ENCODE results near the gene C2CD2L.
"Not testable (repeated sequence)": the region's sequence is repeated elsewhere in the genome, so short reads cannot be mapped to it uniquely, and the experiment has no call there.

C2CD2L gene

DNA sequence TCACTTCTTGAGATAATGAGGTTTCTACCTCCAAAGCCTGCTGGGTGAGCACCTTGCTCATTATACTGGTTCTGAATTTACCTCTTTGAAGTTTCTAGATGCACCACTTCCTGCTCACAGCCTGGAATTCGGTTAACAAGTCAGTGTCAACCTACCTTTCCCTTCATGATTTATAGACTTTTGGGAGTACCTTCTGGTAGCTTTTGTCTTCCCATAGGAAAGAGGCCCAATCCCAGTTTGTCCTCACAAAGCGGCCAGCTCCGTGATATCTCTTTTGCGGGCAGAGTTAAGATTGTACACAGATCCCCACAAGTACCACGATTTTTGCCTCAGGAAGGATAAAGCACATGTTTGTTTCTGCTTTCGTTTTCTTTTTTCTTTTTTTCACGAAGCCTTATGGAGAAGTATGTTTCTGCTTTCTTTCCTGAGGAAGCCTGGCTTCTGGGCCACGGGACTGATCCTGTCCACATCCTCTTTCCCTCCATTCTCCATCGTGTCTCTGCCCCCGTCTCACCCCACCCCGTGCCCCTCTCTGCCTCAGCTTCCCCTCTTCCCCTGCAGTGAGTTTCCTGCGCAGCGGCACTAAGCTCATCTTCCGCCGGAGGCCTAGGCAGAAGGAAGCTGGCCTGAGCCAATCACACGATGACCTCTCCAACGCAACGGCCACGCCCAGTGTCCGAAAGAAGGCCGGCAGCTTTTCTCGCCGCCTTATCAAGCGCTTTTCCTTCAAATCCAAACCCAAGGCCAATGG, 8.5 kb downstream of the C2CD2L start:
- DNase-seq (ENCODE audit: low spot score), result no peak

DNA sequence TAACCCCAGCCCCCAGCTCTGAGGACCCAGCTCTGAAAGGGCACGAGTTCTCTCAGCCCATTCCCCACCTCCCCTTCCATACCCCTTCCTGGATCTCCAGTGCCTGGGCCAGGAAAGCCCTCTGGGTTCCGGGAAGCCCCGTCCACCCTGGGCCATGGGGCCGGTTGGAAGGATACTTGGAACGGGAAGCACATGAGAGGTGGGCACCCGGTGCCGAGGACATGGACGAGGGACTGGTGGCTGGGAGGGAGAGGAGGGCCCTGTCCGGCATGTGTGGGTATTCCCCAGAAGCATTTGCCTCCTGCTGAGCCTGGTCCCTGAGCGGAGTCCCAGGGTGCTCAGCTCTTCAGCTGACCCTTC, 9.1 kb downstream of the C2CD2L start:
- no peak for DNase-seq (ENCODE audit: low spot score)

DNA sequence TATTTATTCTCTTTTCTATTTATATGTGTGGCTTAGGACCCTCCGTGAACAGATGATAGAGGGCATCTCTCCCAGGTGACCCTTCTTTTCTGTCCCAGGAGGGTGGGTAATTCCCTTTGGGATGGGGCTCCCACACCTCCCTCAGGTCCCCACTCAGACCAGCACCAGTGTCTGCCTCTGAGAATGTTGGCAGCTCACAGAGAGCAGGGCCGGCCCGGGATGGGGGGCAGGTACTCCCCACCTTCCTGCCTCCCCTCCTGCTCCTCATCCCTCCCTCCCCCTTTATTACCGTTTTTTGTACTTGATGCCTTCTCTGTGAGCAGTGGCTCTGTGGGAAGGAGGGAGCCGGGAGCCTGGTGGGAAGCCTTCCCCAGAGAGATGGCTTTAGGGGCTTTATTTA, 9.5 kb downstream of the C2CD2L start:
- DNase-seq (ENCODE audit: low spot score), result no peak

DNA sequence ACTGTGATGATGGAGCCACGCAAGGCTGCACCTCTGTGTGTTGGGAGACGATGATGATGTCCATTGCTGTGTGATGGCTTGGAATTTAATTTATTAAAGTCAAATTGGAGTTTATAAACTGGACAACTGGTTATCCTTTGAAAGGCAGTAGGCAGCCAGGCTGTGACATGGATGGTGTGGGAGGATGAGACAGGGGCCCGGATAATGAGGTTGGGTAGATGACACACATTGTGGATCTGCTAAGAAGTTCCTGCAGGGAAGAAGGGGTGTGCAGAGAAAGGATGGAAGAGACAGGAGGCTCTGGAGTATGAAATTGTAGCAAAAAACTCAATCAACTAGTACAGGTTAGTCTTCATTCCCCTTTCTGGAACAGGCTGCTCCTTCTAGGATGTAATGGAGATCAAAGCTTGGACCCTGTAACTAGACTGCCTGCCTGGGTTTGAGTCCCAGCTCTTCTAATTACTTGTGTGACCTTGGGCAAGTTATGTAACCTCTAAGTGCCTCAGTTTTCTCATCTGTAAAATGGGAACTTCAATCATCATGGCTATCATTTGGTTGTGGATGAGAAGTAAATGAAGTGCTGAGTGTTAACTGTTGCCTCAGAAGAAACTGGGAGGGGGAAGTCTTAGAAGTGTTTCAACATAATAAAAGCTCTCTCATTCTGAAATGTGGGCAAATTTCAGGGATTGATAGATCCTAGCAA, 10.0 kb downstream of the C2CD2L start:
- no peak for DNase-seq (ENCODE audit: low spot score)

DNA sequence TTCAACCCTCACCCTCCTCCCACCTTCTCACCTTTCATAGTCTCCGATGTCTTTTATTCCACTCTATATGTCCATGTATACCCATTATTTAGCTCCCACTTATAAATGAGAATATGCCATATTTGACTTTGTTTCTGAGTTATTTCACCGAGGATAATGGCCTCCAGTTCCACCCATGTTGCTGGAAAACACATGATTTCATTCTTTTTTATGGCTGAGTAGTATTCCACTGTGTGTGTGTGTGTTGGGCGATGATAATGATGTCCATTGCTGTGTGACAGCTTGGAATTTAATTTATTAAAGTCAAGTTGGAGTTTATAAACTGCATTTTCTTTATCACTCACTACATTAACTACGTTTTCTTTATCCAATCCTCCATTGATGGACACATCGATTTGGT, 11.1 kb downstream of the C2CD2L start:
- no peak for DNase-seq (ENCODE audit: low spot score)

DNA sequence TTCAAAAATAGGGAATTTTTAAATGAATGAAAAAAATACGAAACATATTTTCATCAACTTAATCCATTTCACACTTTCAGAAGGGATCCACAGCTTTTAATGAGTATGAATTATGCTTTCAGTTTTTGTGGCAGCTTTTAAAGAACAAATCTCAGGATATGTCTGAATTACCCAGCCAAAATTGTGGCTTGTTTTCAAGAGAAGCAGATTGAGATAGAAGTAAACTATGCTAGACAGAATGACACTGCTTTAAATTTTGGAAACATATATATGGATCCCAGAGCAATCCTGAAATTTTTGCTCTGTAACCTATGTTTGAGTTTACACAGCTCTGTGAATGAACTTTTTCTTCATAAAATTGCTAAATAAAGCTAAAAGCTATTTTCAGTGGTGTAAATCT, 11.8 kb downstream of the C2CD2L start:
- no peak for DNase-seq (ENCODE audit: low spot score)

DNA sequence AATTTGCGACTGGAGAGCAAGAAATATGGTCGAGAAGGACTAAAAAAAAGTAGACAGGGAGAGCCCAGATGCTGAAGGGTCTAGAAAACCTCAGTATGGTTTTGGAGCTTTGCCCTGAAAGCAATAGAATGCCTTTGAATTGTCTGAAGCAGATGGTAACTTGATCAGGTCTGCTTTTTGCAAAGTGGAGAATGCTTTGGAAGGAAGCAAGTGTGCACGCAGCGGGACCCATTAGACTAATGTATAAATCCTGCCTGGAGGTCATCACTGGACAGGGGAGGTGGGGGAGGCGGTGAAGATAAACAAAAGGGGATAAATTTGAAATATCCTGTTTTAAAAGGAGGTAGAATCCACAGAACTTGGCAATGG, 13.5 kb downstream of the C2CD2L start:
- no peak for DNase-seq (ENCODE audit: low spot score)

DNA sequence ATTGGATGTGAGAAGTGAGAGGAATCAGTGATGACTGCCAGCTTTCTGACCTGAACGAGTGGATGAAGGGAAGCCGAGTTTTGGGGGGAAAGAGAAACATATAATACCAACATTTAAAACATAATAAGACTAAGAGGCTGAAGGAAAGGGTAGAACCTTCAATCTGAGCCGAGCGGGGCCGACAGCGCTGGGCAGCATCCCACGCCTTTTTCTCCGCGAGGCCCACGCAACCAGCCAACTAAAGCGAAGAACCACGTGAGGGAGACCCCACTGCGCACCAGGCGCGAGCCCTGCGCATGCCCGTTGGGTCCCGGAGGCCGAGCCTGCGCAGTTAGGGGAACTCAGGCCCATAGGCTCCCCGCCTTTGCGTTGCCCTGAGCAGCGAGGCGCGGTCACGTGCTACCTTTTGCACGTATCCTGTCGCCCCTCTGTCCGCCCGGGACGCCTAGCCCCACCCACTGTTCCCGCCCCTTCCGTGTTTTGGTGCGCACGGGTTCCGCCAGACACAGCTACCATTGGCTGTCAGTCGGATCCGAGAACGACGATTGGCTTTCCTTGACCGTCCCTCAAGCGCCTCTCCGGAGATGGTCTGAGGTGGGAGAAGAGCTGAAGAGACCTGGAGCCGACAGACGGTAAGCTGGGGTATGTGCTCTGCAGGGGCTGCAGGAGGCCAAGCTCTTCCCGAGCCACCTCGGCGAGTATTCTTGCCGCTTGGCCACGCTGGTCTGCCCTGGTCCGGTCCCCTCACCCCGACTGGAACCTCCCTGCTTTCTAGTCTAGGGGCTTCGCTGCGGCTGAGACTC, 14.1 kb downstream of the C2CD2L start, which contains the start of gene HINFP:
TSS of gene HINFP (plus strand) at position 573 of the 803 bp plus-strand sequence. CDS start 5,365 bp downstream, outside the sequence.
- peak; percentile 99 for DNase-seq (ENCODE audit: low spot score)

DNA sequence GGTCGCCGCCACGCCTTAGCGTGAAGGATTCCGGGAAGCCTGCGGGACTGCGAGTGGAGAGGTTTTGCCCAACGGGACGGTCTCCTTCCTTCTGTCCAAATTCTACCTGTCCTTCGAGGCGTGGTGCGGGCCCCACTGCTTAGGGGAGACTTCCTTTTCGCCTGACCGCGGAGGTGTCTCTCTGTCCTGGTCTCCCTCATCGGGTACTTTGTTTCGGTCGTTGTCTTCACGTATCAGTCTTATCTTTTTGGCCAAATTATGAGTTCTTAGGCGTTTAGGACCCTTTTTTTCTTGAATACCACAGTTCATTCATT, 14.6 kb downstream of the C2CD2L start:
- DNase-seq (ENCODE audit: low spot score), result no peak

DNA sequence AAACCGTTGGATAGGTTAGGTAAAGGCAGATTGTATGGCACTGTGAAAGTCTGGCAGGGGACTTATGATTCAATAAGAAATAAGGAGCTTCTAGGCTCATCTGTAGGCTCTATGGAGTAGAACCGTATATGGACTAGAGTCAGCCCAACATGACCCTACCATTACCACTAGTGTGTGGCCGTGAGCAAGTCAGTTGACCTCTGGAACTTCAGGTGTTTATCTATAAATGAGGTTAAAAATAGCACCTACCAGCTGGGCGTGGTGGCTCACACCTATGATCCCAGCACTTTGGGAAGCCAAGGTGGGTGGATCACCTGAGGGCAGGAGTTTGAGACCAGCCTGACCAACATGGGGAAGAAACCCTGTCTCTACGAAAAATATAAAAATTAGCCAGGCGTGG, 18.7 kb downstream of the C2CD2L start:
- DNase-seq (ENCODE audit: low spot score), result no peak

DNA sequence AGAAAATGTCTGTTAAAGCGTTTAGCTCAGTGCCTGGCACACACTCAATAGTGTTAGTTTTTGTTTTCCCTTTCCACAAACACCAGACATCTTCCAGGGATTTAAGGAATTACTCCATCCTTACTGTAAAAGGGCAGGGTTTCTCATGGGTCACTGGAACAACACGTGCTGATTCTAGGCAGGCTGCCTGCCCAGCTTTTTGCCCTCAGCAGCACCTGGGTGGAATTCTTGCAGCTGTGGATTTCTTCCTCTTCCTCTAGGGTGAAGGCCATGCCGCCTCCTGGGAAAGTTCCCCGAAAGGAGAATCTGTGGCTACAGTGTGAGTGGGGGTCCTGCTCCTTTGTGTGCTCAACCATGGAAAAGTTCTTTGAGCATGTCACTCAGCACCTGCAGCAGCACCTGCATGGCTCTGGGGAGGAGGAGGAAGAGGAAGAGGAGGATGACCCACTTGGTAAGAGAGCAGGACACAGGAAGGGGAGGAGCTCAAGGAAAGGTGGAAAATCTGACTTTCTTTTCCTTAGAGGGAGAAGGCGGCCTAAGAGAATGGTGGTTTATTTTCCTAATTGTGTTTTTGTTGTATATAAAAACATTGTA, 19.6 kb downstream of the C2CD2L start:
- DNase-seq (ENCODE audit: low spot score), result no peak

DNA sequence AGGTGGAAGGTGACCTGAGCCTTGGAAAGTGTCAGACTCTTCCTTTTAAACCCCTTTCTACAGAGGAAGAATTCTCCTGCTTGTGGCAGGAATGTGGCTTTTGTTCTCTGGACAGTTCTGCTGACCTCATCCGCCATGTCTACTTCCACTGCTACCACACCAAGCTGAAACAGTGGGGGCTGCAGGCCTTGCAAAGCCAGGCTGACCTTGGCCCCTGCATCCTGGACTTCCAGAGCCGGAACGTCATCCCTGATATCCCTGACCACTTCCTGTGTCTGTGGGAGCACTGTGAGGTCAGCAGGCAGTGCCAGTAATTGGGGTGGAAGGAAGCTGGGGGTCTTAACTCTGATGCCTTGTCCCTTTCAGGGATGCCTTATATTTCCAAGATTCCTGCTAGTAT, 23.5 kb downstream of the C2CD2L start:
- DNase-seq (ENCODE audit: low spot score), result no peak

DNA sequence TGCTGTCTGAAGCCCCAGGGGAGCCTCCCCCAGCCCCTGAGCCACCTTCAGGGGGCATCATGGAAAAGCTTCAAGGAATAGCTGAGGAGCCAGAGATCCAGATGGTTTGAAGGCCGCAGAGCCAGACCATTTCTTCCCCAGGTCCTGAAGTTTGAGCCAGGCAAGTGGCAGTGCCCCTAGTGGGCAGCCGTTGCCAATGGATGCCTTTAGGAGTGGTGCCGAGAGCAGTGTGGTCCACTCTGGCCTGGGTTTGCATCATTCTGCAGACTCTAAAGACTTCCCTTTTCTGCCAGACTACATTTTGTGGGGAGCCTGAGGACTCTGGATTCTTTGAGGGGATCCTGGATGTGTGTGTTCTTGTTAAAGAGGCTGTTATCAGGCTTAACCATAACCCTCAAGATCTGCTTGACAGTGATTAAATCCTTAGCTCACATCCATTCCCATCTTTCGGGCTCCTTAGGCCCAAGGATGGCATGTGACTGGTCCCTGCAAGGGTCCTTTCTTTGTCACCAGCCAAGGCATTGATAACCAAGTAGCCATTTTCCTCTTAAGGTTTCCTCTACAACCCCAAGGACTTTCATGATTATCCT, 27.3 kb downstream of the C2CD2L start:
- no peak for DNase-seq (ENCODE audit: low spot score)

DNA sequence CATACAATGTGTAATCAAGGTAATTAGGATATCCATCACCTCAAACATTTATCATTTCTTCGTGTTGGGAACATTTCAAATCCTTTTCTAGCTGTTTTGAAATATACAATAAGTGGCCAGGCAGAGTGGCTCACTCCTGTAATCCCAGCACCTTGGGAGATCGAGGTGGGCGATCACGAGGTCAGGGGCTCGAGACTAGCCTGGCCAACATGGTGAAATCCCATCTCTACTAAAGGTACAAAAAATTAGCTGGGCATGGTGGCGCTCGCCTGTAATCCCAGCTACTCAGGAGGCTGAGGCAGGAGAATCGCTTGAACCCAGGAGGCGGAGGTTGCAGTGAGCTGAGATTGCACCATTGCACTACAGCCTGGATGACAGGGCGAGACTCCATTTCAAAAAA, 32.1 kb downstream of the C2CD2L start:
- DNase-seq (ENCODE audit: low spot score), result not testable (repeated sequence)

DNA sequence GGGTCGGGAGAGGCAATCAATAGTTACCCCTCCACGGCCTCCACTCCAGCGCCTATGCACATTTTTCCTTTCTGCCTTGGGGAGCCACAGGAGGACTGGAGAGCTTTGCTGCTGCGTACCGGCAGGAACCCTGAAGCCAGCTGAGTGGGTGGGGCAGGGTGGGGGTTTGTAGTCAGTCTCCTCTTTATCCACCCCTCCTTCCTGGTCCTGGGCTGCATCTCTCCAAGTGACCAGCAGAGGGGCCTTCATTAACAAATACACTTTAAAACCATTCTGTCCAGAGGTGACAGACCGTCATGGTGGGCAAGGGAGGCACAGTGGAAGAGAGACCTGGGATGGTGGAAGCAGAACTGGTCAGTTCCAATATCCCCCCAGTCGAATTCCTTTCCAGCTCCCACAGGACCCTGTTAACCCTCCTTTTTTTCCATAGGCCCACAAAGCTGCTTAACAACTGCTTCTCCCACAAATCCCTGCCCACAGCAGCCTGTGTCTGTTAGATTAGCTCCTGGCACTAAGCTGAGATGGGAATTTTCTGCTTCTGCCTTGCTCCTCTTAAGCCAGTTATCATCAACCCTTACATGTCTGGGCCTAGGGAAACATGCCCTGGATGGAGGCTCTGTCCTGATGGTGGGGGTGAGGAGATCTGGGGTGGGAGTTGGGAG, 37.8 kb downstream of the C2CD2L start:
- DNase-seq (ENCODE audit: low spot score), result peak; percentile 74

DNA sequence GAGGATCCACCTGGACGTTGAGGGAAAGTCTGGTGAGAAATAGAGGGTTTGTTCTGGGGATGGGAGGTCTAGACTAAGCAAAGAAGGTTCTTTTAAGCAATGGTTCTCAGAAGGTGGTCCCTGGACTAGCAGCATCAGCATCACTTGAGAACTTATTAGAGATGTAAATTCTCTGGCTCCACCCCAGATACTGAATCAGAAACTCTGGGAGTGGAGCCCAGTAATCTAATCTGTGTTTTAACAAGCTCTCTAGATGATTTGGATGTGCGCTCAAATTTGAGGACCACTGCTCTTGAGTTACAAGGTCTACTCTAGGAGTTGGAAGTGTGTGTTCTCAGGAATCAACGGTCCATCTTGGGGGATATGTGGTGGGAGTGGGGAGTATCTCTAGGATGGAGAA, 38.4 kb downstream of the C2CD2L start:
- DNase-seq (ENCODE audit: low spot score), result no peak

DNA sequence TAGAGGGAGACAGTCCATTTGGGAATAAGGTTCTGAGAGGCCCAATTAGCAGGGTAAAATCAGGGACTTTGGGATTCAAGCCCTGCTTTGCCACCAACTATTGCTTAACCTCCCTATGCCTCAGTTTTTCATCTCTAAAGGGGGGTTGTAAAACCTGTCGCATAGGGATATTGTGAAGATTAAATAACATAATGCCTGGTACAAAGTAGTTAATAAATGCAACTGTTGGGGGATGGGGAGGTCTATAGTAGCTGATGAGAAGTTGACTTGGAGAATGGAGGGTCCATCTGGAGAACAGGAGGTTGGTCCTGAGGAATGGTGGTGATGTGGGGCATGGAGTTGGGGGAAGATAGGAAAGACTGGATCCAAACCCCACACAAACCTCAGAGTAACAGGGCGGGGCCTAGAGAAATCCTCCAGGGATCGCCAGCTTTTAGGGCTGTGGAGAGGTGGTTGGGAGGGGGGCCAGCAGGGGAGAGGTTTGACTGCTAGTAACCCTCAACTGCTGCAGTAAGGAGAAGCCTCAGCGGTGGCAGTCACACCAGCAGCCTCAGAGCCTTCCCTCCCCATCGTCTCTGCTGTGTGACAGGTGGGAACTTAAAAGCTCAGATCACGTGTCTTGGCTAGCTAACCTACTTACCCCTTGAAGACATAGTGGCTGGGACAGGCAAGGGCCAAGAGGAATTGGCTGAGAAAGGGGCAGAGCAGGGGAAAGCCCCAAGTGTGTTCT, 40.6 kb downstream of the C2CD2L start:
- no peak for DNase-seq (ENCODE audit: low spot score)

DNA sequence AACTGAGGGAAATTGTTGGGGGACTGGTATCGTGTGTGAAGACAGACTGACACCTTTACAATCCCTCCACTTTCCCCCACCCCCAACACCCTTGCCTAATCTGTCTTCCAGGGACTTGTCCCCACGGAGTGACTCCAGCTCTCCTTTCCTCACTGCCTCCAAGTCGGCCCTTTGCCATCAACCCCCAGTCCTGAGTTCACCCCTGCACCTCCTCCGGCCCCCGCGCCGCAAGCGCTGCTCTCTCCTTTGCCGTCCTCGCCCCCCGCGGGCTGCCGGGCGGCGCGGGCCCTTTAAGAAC, 41.5 kb downstream of the C2CD2L start:
- DNase-seq (ENCODE audit: low spot score), result no peak

DNA sequence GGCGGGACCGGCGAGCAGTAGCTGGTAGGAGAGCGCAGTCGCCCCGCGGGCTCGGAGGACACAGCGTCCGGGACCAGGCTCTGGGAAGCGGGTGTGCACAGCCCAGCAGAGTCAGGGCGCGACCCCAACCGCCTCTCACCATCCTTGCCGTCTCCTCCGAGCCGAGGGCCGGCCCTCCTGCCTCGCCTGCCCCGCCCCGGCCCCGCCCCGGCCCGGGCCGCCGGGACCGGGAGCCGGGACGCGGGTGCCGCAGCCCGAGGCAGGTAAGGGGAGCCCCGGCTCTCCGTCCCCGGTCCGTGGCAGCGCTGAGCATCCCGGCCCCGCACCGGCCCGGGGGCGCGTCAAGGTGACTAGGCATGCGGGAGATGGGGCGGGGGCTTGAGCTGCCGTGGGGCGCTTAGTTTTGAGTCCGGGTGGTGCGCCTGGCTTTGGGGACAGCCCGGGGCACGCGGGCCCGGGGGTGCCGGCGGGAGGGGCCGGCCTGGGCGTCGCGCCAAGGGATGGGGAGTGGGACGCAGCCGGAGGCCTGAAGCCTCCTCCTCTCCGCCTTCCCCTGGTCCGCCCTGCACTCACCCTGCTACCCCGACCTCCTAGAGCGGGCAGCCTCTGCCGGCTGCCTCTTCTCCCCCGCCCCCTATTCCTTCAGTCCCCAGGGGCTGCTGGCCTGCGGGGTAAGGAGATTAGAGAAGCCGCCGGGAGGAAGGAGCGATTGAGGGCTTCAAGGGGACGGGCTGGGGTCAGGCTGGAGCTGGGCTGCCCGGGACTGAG, 42.1 kb downstream of the C2CD2L start, which contains the start of gene ABCG4:
TSS of gene ABCG4 (plus strand) at position 35 of the 768 bp plus-strand sequence. CDS start 914 bp downstream, outside the sequence.
- no peak for DNase-seq (ENCODE audit: low spot score)

DNA sequence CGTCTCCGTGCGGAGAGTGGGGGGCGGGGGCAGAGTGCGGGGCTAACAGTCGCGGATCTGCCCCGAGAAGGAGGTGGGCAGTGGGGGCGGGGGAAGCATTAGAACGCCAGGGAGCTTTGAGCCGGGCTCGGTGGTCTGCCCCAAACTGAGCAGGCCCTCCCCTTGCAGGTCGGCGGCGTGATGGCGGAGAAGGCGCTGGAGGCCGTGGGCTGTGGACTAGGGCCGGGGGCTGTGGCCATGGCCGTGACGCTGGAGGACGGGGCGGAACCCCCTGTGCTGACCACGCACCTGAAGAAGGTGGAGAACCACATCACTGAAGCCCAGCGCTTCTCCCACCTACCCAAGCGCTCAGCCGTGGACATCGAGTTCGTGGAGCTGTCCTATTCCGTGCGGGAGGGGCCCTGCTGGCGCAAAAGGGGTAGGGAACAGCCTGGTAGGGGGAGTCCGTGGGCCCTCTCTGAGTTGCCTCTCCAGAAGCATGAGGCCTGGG, 42.7 kb downstream of the C2CD2L start:
- no peak for DNase-seq (ENCODE audit: low spot score)
